K562 (cell line): ENCODE data around the gene HRH1. TPM values are rescaled to one million over a fixed set of nuclear protein-coding genes. Genes with fewer than 3 reads are reported as not detected.

Experiments used
- CBFB ChIP-seq: sonication (generic); formaldehyde crosslinking; IDR thresholded peaks from 2 replicates; pipeline ENCODE4 v1.4.0; 2020; ENCODE audit warnings: mild to moderate bottlenecking, missing genetic modification reagents
- CHD2 ChIP-seq: IDR thresholded peaks from 2 replicates; pipeline ENCODE4 v1.6.1; 2011; ENCODE audit warnings: low read depth, low read length
- E4F1 ChIP-seq: fragments of 250-450 bp; sonication (Bioruptor Pico); IDR thresholded peaks from 2 replicates; pipeline ENCODE4 v1.5.0; 2021; ENCODE audit warnings: mild to moderate bottlenecking, borderline replicate concordance
- FOSL1 ChIP-seq: fragments of 200-800 bp; sonication (Bioruptor generic); conservative IDR thresholded peaks from 2 replicates; pipeline ENCODE4 v1.6.1; 2016; ENCODE audit warnings: missing genetic modification characterization, missing compliant biosample characterization
- FOXA1 ChIP-seq: fragments of 450-650 bp; IDR thresholded peaks from 2 replicates; pipeline ENCODE4 v1.6.1; 2016; ENCODE audit warnings: mild to moderate bottlenecking, borderline replicate concordance
- GABPB1 ChIP-seq: sonication (generic); formaldehyde crosslinking; IDR thresholded peaks from 2 replicates; pipeline ENCODE4 v1.8.0; 2022; ENCODE audit warnings: mild to moderate bottlenecking, missing genetic modification reagents
- HMG20A ChIP-seq: fragments of 450-650 bp; formaldehyde crosslinking; conservative IDR thresholded peaks from 2 replicates; pipeline ENCODE4 v1.4.0; 2020; ENCODE audit warnings: mild to moderate bottlenecking, mixed read lengths
- ID3 ChIP-seq, 2 experiments: fragments of 250-450 bp in 1 of 2; fragments of 450-650 bp in 1 of 2; sonication (Bioruptor Pico) in 1 of 2; IDR thresholded peaks; 2 replicates each; pipeline versions ENCODE4 v1.6.1 to v1.8.0; 2016 to 2021; ENCODE audit warnings: mild to moderate bottlenecking in 2 of 2, moderate library complexity in 2 of 2, missing compliant biosample characterization in 1 of 2, missing genetic modification characterization in 1 of 2
- MCM5 ChIP-seq: fragments of 450-650 bp; IDR thresholded peaks from 2 replicates; pipeline ENCODE4 v1.6.1; 2016; ENCODE audit warnings: low read depth
- MYBL2 ChIP-seq, 2 experiments: fragments of 450-650 bp in 1 of 2; sonication (generic) in 1 of 2; formaldehyde crosslinking in 1 of 2; IDR thresholded peaks; 2 replicates each; pipeline versions ENCODE4 v1.6.1 to v1.8.1; 2017 to 2022; ENCODE audit warnings: borderline replicate concordance in 1 of 2, inconsistent platforms in 1 of 2, low read depth in 1 of 2, mild to moderate bottlenecking in 1 of 2, missing genetic modification reagents in 1 of 2, moderate library complexity in 1 of 2
- NFATC3 ChIP-seq: fragments of 450-650 bp; IDR thresholded peaks from 2 replicates; pipeline ENCODE4 v1.6.1; 2017; ENCODE audit warnings: mild to moderate bottlenecking
- NFE2 ChIP-seq: IDR thresholded peaks from 2 replicates; pipeline ENCODE4 v1.6.1; 2014; ENCODE audit warnings: antibody characterized with exemption, low read depth
- POLR2A ChIP-seq: fragments of 450-650 bp; conservative IDR thresholded peaks from 2 replicates; pipeline ENCODE4 v1.6.1; 2016
- RAD21 ChIP-seq, 2 experiments: fragments of 250-450 bp in 1 of 2; fragments of 450-650 bp in 1 of 2; sonication (Bioruptor Pico) in 1 of 2; formaldehyde crosslinking in 1 of 2; IDR thresholded peaks in 1 of 2; conservative IDR thresholded peaks in 1 of 2; 2 replicates each; pipeline versions ENCODE4 v1.4.0 to v1.8.0; 2020 to 2022; ENCODE audit warnings: mild to moderate bottlenecking in 2 of 2, moderate library complexity in 1 of 2
- RREB1 ChIP-seq: fragments of 250-450 bp; sonication (Bioruptor Pico); IDR thresholded peaks from 2 replicates; pipeline ENCODE4 v1.4.0; 2020
- SMC3 ChIP-seq: conservative IDR thresholded peaks from 2 replicates; pipeline ENCODE4 v1.6.1; 2011; ENCODE audit warnings: low read depth, low read length, improper control_type of control experiment; ENCODE audit not compliant: insufficient read depth
- ZKSCAN8 ChIP-seq: fragments of 200-800 bp; sonication (Bioruptor generic); IDR thresholded peaks from 2 replicates; pipeline ENCODE4 v1.6.1; 2016; ENCODE audit warnings: missing genetic modification characterization, missing compliant biosample characterization
- ZNF324 ChIP-seq: fragments of 250-450 bp; sonication (Bioruptor Pico); IDR thresholded peaks from 2 replicates; pipeline ENCODE4 v1.4.0; 2020; ENCODE audit warnings: mild to moderate bottlenecking
- ZNF561 ChIP-seq: fragments of 450-650 bp; formaldehyde crosslinking; conservative IDR thresholded peaks from 2 replicates; pipeline ENCODE4 v1.4.0; 2020; ENCODE audit warnings: mild to moderate bottlenecking, moderate library complexity
- polyA plus RNA-seq, 8 experiments: library from polyadenylated mRNA; depleted of rRNA in 4 of 8; stranded (reverse) in 5 of 8; unstranded in 3 of 8; fragments of >200 nt; fragmentation: Nextera tagmentation in 2 of 8; fragmentation: Illumina TruSeq in 1 of 8; extraction: Ambion mirVana in 2 of 8; extraction: Trizol in 1 of 8; gene quantifications; 2 replicates each; pipeline versions ENCODE4 v1.2.1 to v1.2.3, GENCODE V29; 2011 to 2014; ENCODE audit warnings: inconsistent platforms in 1 of 8, missing spikeins in 1 of 8
- total RNA-seq, 7 experiments: library from RNA; depleted of rRNA in 6 of 7; stranded (reverse); fragments of >200 nt in 6 of 7; fragmentation: Illumina TruSeq in 2 of 7; extraction: Trizol in 2 of 7; gene quantifications; 2 replicates each; pipeline versions ENCODE4 v1.2.1 to v1.2.3, GENCODE V29; 2011 to 2021; ENCODE audit warnings: low replicate concordance in 1 of 7

Gene HRH1
- total and polyA plus RNA-seq, 9 of the 15 experiments (the other 6 are each of a cell fraction or from before 2014, with no cell fraction given): 0.03 to 0.15 (median 0.06) TPM; not detected in 1

- TF ChIP-seq RREB1 (CRISPR knock-in tag): no peak
- no peak for TF ChIP-seq E4F1 (CRISPR knock-in tag)
- TF ChIP-seq ZNF324 (CRISPR knock-in tag): no peak
- TF ChIP-seq CBFB (CRISPR knock-in tag): no peak
- TF ChIP-seq RAD21 (CRISPR knock-in tag; conservative IDR thresholded peaks at IDR 0.05 in 1 of 2, IDR thresholded peaks at IDR 0.05 in 1 of 2): no peak
- TF ChIP-seq NFE2: peak; percentile 52; the same call in 1 of the 2 replicates
- TF ChIP-seq ZNF561 (CRISPR knock-in tag): no peak
- TF ChIP-seq GABPB1: peak; percentile 20; the same call in 1 of the 2 replicates
- no peak for TF ChIP-seq SMC3
- no peak for TF ChIP-seq MCM5
- peak; percentile 35; the same call in 1 of the 2 replicates for TF ChIP-seq POLR2A
- TF ChIP-seq MYBL2 (IDR thresholded peaks at IDR 0.05; ENCODE audit: low read depth): no peak
- no peak for TF ChIP-seq MYBL2 (CRISPR knock-in tag; IDR thresholded peaks at IDR 0.05; ENCODE audit: borderline replicate concordance)
- TF ChIP-seq NFATC3: no peak
- TF ChIP-seq FOSL1 (tag): peak; percentile 97
- TF ChIP-seq ZKSCAN8 (CRISPR knock-in tag): peak; percentile 62; the same call in 1 of the 2 replicates
- no peak for TF ChIP-seq HMG20A (CRISPR knock-in tag)
- no peak for TF ChIP-seq ID3 (CRISPR knock-in tag; IDR thresholded peaks at IDR 0.05)
- TF ChIP-seq ID3 (tag; IDR thresholded peaks at IDR 0.05): 0 out of 2 replicates have a peak, but pooled peaks have one; percentile 35
- no peak for TF ChIP-seq CHD2
- TF ChIP-seq FOXA1: no peak
These were observed 134.7 kb downstream of the HRH1 start (continued) for GRCh38 chr3:11288786-11289637.
